ENCODE results near the gene C2orf92. TPM values are rescaled to one million over a fixed set of nuclear protein-coding genes. Genes with fewer than 3 reads are reported as not detected.
"Not testable (repeated sequence)": the region's sequence is repeated elsewhere in the genome, so short reads cannot be mapped to it uniquely, and the experiment has no call there.

The C2orf92 gene
- polyA plus RNA-seq, 3 donors: 10.6 to 22.3 (median 12.4) TPM

- DNase-seq (ENCODE audit: extremely low read depth in 1 of 11, low read depth in 9 of 11, low spot score in 4 of 11): no peak
These were observed 7.1 kb downstream of the C2orf92 start for GRCh38 chr2:97676620-97677019.

GRCh38 chr2:97677480-97677879 is 8.0 kb downstream of the C2orf92 start:
- DNase-seq (ENCODE audit: extremely low read depth in 1 of 11, low read depth in 9 of 11, low spot score in 4 of 11): no peak

- DNase-seq (ENCODE audit: extremely low read depth in 1 of 11, low read depth in 9 of 11, low spot score in 4 of 11): no peak
These were observed 8.8 kb downstream of the C2orf92 start for GRCh38 chr2:97678298-97678697.

GRCh38 chr2:97687235-97687634 is 17.7 kb downstream of the C2orf92 start:
- not testable (repeated sequence) for DNase-seq (ENCODE audit: extremely low read depth in 1 of 11, low read depth in 9 of 11, low spot score in 4 of 11)

- no peak for DNase-seq (ENCODE audit: extremely low read depth in 1 of 11, low read depth in 9 of 11, low spot score in 4 of 11)
These were observed 18.7 kb downstream of the C2orf92 start for GRCh38 chr2:97688062-97688827.

GRCh38 chr2:97691166-97691565 is 21.7 kb downstream of the C2orf92 start:
- no peak for DNase-seq (ENCODE audit: extremely low read depth in 1 of 11, low read depth in 9 of 11, low spot score in 4 of 11)

GRCh38 chr2:97693476-97693875 is 24.0 kb downstream of the C2orf92 start:
- no peak for DNase-seq (ENCODE audit: extremely low read depth in 1 of 11, low read depth in 9 of 11, low spot score in 4 of 11)

- no peak for DNase-seq (ENCODE audit: extremely low read depth in 1 of 11, low read depth in 9 of 11, low spot score in 4 of 11)
These were observed 26.2 kb downstream of the C2orf92 start for GRCh38 chr2:97695744-97696143.

- DNase-seq (ENCODE audit: extremely low read depth in 1 of 11, low read depth in 9 of 11, low spot score in 4 of 11): peak; percentile 48 to 82 (median 72)
These were observed 28.0 kb downstream of the C2orf92 start for GRCh38 chr2:97697252-97698235.

GRCh38 chr2:97698530-97698929 is 29.0 kb downstream of the C2orf92 start:
- no peak for DNase-seq (ENCODE audit: extremely low read depth in 1 of 11, low read depth in 9 of 11, low spot score in 4 of 11)

GRCh38 chr2:97699765-97700444 is 30.4 kb downstream of the C2orf92 start:
- DNase-seq (ENCODE audit: extremely low read depth in 1 of 11, low read depth in 9 of 11, low spot score in 4 of 11): peak in 7 of 11 donors; percentile 31 to 56 (median 44)

- DNase-seq (ENCODE audit: extremely low read depth in 1 of 11, low read depth in 9 of 11, low spot score in 4 of 11): no peak
These were observed 31.7 kb downstream of the C2orf92 start for GRCh38 chr2:97701186-97701585.

GRCh38 chr2:97701851-97702465 is 32.4 kb downstream of the C2orf92 start:
- DNase-seq (ENCODE audit: extremely low read depth in 1 of 11, low read depth in 9 of 11, low spot score in 4 of 11): no peak

- DNase-seq (ENCODE audit: extremely low read depth in 1 of 11, low read depth in 9 of 11, low spot score in 4 of 11): no peak
These were observed 33.4 kb downstream of the C2orf92 start for GRCh38 chr2:97702731-97703470.

- no peak for DNase-seq (ENCODE audit: extremely low read depth in 1 of 11, low read depth in 9 of 11, low spot score in 4 of 11)
These were observed 34.2 kb downstream of the C2orf92 start for GRCh38 chr2:97703741-97704140.

GRCh38 chr2:97704989-97705388 is 35.5 kb downstream of the C2orf92 start:
- no peak for DNase-seq (ENCODE audit: extremely low read depth in 1 of 11, low read depth in 9 of 11, low spot score in 4 of 11)

- no peak for DNase-seq (ENCODE audit: extremely low read depth in 1 of 11, low read depth in 9 of 11, low spot score in 4 of 11)
These were observed 36.6 kb downstream of the C2orf92 start for GRCh38 chr2:97706112-97706511.

GRCh38 chr2:97706708-97707345 is 37.3 kb downstream of the C2orf92 start:
- no peak for DNase-seq (ENCODE audit: extremely low read depth in 1 of 11, low read depth in 9 of 11, low spot score in 4 of 11)

All from renal cortex interstitium (tissue), 11 donors.